ENCODE data around the gene GLCE. TPM values are rescaled to one million over a fixed set of nuclear protein-coding genes. Genes with fewer than 3 reads are reported as not detected.
"Not testable (repeated sequence)": the region's sequence is repeated elsewhere in the genome, so short reads cannot be mapped to it uniquely, and the experiment has no call there.

The GLCE gene
- total RNA-seq, 1 donor from 2014 or later: 8.5 TPM

DNA sequence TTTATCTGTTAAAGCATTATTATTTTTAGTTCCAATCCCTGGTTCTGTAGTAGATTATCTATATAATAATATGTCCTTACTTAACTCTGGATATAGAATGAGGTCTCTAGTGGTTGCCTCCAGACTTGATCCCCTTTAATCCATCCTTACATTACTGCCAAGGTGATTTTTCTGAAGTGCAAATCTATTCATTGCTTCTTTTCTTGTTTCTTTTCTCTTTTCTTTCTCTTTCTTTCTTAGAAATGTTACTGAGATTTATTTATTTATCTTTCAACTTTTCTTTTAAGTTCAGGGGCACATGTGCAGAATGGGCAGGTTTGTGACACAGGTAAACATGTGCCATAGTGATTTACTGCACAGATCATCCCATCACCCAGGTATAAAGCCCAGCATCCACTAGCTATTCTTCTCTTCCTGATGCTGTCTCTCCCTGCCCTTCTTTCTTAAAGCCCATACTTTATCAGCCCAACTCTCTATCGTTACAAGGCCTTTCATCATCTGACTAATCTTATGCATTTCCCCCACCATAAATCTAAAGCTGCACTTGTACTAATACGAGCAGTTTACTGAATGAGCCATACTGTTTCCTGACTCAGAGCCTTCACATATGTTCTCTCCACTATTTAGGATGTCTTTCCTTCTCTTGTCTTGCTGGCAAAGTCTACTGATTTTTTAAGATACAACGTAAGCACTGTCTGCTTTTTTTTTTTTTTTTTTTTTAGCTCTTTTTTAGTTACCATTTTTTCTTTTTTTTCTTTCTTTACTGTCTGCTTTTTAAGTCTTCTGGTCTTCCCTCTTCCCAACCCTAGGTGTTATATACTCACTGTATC lies 4.6 kb downstream of the GLCE start:
- Mint-ChIP-seq H3K9me3 (ENCODE audit: unreplicated experiment) (no peaks in the 10 kb centered on the region), H3K4me3 (ENCODE audit: unreplicated experiment) (no peak overlapping the region), H3K27me3 (ENCODE audit: unreplicated experiment) (peaks cover 3% of the 10 kb centered on the region), H3K36me3 (ENCODE audit: low read depth, unreplicated experiment) (no peaks in the 10 kb centered on the region), H3K27ac (ENCODE audit: unreplicated experiment) (no peak overlapping the region), H3K4me1 (ENCODE audit: unreplicated experiment) (peaks cover 9% of the 10 kb centered on the region)
- DNase-seq (ENCODE audit: low spot score): no peak
- TF ChIP-seq, protein P1, sequence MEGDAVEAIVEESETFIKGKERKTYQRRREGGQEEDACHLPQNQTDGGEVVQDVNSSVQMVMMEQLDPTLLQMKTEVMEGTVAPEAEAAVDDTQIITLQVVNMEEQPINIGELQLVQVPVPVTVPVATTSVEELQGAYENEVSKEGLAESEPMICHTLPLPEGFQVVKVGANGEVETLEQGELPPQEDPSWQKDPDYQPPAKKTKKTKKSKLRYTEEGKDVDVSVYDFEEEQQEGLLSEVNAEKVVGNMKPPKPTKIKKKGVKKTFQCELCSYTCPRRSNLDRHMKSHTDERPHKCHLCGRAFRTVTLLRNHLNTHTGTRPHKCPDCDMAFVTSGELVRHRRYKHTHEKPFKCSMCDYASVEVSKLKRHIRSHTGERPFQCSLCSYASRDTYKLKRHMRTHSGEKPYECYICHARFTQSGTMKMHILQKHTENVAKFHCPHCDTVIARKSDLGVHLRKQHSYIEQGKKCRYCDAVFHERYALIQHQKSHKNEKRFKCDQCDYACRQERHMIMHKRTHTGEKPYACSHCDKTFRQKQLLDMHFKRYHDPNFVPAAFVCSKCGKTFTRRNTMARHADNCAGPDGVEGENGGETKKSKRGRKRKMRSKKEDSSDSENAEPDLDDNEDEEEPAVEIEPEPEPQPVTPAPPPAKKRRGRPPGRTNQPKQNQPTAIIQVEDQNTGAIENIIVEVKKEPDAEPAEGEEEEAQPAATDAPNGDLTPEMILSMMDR (IDR thresholded peaks at IDR 0.05; ENCODE audit: unreplicated experiment): no peak

GRCh38 chr15:69165637-69166025 lies 5.2 kb downstream of the GLCE start:
- TF ChIP-seq, protein P1 (IDR thresholded peaks at IDR 0.05; ENCODE audit: unreplicated experiment): no peak
- Mint-ChIP-seq H3K4me3 (ENCODE audit: unreplicated experiment) (no peak overlapping the region), H3K36me3 (ENCODE audit: low read depth, unreplicated experiment) (no peaks in the 10 kb centered on the region), H3K27ac (ENCODE audit: unreplicated experiment) (no peak overlapping the region), H3K4me1 (ENCODE audit: unreplicated experiment) (peaks cover 8% of the 10 kb centered on the region), H3K9me3 (ENCODE audit: unreplicated experiment) (no peaks in the 10 kb centered on the region), H3K27me3 (ENCODE audit: unreplicated experiment) (peaks cover 3% of the 10 kb centered on the region)
- no peak for DNase-seq (ENCODE audit: low spot score)

- Mint-ChIP-seq H3K36me3 (ENCODE audit: low read depth, unreplicated experiment) (no peaks in the 10 kb centered on the region), H3K27ac (ENCODE audit: unreplicated experiment) (no peak overlapping the region), H3K4me1 (ENCODE audit: unreplicated experiment) (no peaks in the 10 kb centered on the region), H3K27me3 (ENCODE audit: unreplicated experiment) (no peaks in the 10 kb centered on the region), H3K4me3 (ENCODE audit: unreplicated experiment) (no peak overlapping the region), H3K9me3 (ENCODE audit: unreplicated experiment) (no peaks in the 10 kb centered on the region)
- DNase-seq (ENCODE audit: low spot score): no peak
- TF ChIP-seq, protein P1 (IDR thresholded peaks at IDR 0.05; ENCODE audit: unreplicated experiment): no peak
Measured at GRCh38 chr15:69167218-69167846, 6.9 kb downstream of the GLCE start.

- DNase-seq (ENCODE audit: low spot score); H3K4me1 Mint-ChIP-seq (ENCODE audit: unreplicated experiment); H3K27me3 Mint-ChIP-seq (ENCODE audit: unreplicated experiment); H3K4me3 Mint-ChIP-seq (ENCODE audit: unreplicated experiment); H3K27ac Mint-ChIP-seq (ENCODE audit: unreplicated experiment); H3K9me3 Mint-ChIP-seq (ENCODE audit: unreplicated experiment); H3K36me3 Mint-ChIP-seq (ENCODE audit: low read depth, unreplicated experiment): not testable (repeated sequence)
Measured at GRCh38 chr15:69168361-69168760, 7.9 kb downstream of the GLCE start.

- H3K9me3 Mint-ChIP-seq (ENCODE audit: unreplicated experiment); H3K4me1 Mint-ChIP-seq (ENCODE audit: unreplicated experiment); H3K4me3 Mint-ChIP-seq (ENCODE audit: unreplicated experiment); H3K36me3 Mint-ChIP-seq (ENCODE audit: low read depth, unreplicated experiment); DNase-seq (ENCODE audit: low spot score); H3K27ac Mint-ChIP-seq (ENCODE audit: unreplicated experiment); H3K27me3 Mint-ChIP-seq (ENCODE audit: unreplicated experiment): not testable (repeated sequence)
Measured at GRCh38 chr15:69169540-69169939, 9.1 kb downstream of the GLCE start.

GRCh38 chr15:69170597-69170996 lies 10.2 kb downstream of the GLCE start:
- H3K27me3 Mint-ChIP-seq (ENCODE audit: unreplicated experiment): no peaks in the 10 kb centered on the region
- TF ChIP-seq, protein P1 (IDR thresholded peaks at IDR 0.05; ENCODE audit: unreplicated experiment): no peak

More at GRCh38 chr15:69170597-69170996, 10.2 kb downstream of the GLCE start:
- Mint-ChIP-seq H3K36me3 (ENCODE audit: low read depth, unreplicated experiment) (no peaks in the 10 kb centered on the region), H3K4me1 (ENCODE audit: unreplicated experiment) (no peaks in the 10 kb centered on the region), H3K9me3 (ENCODE audit: unreplicated experiment) (no peaks in the 10 kb centered on the region), H3K4me3 (ENCODE audit: unreplicated experiment) (no peak overlapping the region), H3K27ac (ENCODE audit: unreplicated experiment) (no peak overlapping the region)
- DNase-seq (ENCODE audit: low spot score): no peak

Data from endothelial cell (in vitro differentiated cells).